HL-60/S4 treated with retinoic acid at 250 ng/mL for 4 days and 3 days (cell line): ENCODE measurements around the gene LPCAT2.
"Not testable (repeated sequence)": the region's sequence is repeated elsewhere in the genome, so short reads cannot be mapped to it uniquely, and the experiment has no call there.

Source experiments
- in situ Hi-C: fragments of 300-500 bp; cut with MboI; formaldehyde crosslinking; loops from 2 replicates; pipeline ENCODE4 v1.7.0; 2022; ENCODE audit warnings: low sequenced_read_pairs

The LPCAT2 gene

GRCh38 chr16:55576384-55576783 lies 67.5 kb downstream of the LPCAT2 start:
- in situ Hi-C loops, result no loop called here

GRCh38 chr16:55577887-55578286 lies 69.0 kb downstream of the LPCAT2 start:
- in situ Hi-C loops, result no loop called here

GRCh38 chr16:55585631-55586030 lies 76.8 kb downstream of the LPCAT2 start:
- in situ Hi-C loops, result no loop called here

GRCh38 chr16:55588799-55589198 lies 79.9 kb downstream of the LPCAT2 start:
- in situ Hi-C loops, result no loop called here

GRCh38 chr16:55592306-55592705 lies 83.4 kb downstream of the LPCAT2 start:
- in situ Hi-C loops, result no loop called here

GRCh38 chr16:55597928-55598327 lies 89.1 kb downstream of the LPCAT2 start:
- in situ Hi-C loops, result no loop called here

- in situ Hi-C loops, result no loop called here
Measured at GRCh38 chr16:55605754-55606336, 97.0 kb downstream of the LPCAT2 start.

GRCh38 chr16:55613613-55614335 lies 104.9 kb downstream of the LPCAT2 start:
- in situ Hi-C loops, result no loop called here

GRCh38 chr16:55615071-55615470 lies 106.2 kb downstream of the LPCAT2 start:
- in situ Hi-C loops, result no loop called here

- in situ Hi-C loops, result not testable (repeated sequence)
Measured at GRCh38 chr16:55615670-55616069, 106.8 kb downstream of the LPCAT2 start.

GRCh38 chr16:55621771-55622170 lies 112.9 kb downstream of the LPCAT2 start:
- in situ Hi-C loops, result no loop called here

GRCh38 chr16:55622272-55622671 lies 113.4 kb downstream of the LPCAT2 start:
- in situ Hi-C loops, result no loop called here

GRCh38 chr16:55622930-55623561 lies 114.2 kb downstream of the LPCAT2 start:
- in situ Hi-C loops, result no loop called here

GRCh38 chr16:55623640-55624039 lies 114.8 kb downstream of the LPCAT2 start:
- in situ Hi-C loops, result no loop called here

GRCh38 chr16:55624696-55625095 lies 115.8 kb downstream of the LPCAT2 start:
- in situ Hi-C loops, result no loop called here

- in situ Hi-C loops, result no loop called here
Measured at GRCh38 chr16:55625843-55626242, 117.0 kb downstream of the LPCAT2 start.

GRCh38 chr16:55628306-55628968 lies 119.6 kb downstream of the LPCAT2 start:
- in situ Hi-C loops, result no loop called here

- in situ Hi-C loops, result no loop called here
Measured at GRCh38 chr16:55630774-55631173, 121.9 kb downstream of the LPCAT2 start.

- in situ Hi-C loops, result no loop called here
Measured at GRCh38 chr16:55632259-55632658, 123.4 kb downstream of the LPCAT2 start.

GRCh38 chr16:55634193-55634592 lies 125.3 kb downstream of the LPCAT2 start:
- in situ Hi-C loops, result no loop called here
